ENCODE measurements around the gene PCDH9.

DNA sequence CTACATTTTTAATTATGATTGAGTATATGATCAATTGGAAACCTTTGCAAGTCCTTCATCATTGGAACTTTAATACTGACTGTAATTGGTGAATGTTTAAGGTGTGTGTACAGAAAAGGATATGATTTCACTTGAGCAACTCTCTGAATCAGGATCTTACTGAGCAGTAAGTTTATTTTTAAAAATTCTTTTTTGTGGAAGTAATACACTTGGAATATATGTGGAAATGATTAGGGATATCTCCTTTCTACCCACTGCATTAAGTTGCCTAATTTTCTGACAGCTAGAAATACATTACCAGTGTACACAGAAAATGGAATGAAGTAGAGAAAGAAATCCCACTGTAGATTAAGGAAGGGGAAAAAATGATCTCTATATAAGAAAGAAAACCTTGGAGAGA lies 865.8 kb downstream of the PCDH9 start:
- TF ChIP-seq, protein P1, sequence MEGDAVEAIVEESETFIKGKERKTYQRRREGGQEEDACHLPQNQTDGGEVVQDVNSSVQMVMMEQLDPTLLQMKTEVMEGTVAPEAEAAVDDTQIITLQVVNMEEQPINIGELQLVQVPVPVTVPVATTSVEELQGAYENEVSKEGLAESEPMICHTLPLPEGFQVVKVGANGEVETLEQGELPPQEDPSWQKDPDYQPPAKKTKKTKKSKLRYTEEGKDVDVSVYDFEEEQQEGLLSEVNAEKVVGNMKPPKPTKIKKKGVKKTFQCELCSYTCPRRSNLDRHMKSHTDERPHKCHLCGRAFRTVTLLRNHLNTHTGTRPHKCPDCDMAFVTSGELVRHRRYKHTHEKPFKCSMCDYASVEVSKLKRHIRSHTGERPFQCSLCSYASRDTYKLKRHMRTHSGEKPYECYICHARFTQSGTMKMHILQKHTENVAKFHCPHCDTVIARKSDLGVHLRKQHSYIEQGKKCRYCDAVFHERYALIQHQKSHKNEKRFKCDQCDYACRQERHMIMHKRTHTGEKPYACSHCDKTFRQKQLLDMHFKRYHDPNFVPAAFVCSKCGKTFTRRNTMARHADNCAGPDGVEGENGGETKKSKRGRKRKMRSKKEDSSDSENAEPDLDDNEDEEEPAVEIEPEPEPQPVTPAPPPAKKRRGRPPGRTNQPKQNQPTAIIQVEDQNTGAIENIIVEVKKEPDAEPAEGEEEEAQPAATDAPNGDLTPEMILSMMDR (IDR thresholded peaks at IDR 0.05), result no peak
- TF ChIP-seq POLR2A (IDR thresholded peaks at IDR 0.05), result no peak

Measured in Peyer's patch (tissue), 4 donors.